SK-N-SH (cell line): Measurements from ENCODE around the gene CASZ1. TPM values are rescaled to one million over a fixed set of nuclear protein-coding genes. Genes with fewer than 3 reads are reported as not detected.

Experiments used
- CTCF ChIA-PET: fragments of 300-600, 350-600 bp; formaldehyde crosslinking; extraction: SDS; loops from one replicate; lab custom pipeline; 2021; lab: Yijun Ruan, JAX
- POLR2A ChIA-PET: fragments of 350-600 bp; sonication (Branson Sonifier 250); formaldehyde crosslinking; extraction: SDS; loops from one replicate; lab custom pipeline; 2020; ENCODE audit warnings: antibody characterized with exemption, inconsistent platforms; lab: Yijun Ruan, JAX
- DNase-seq: peaks from one replicate; pipeline ENCODE4 v3.0.0; 2012
- H2AFZ ChIP-seq: fragments of 200-600 bp; sonication (generic); 2 replicates; pipeline ENCODE4 v1.8.1; 2016; ENCODE audit warnings: antibody characterized with exemption, mild to moderate bottlenecking, low read depth
- H3F3A ChIP-seq: fragments of 200-600 bp; sonication (generic); replicated peaks from 2 replicates; pipeline ENCODE3; 2016; ENCODE audit warnings: antibody characterized with exemption, mild to moderate bottlenecking; ENCODE audit not compliant: insufficient read depth
- H3K27ac ChIP-seq, 2 experiments: fragments of 200-500 bp in 1 of 2; fragments of 200-600 bp in 1 of 2; sonication (Bioruptor generic) in 1 of 2; sonication (generic), shearing (Covaris generic) in 1 of 2; 2 replicates each; pipeline versions ENCODE4 v1.5.1 to v1.6.1; 2014 to 2016; ENCODE audit warnings: low read depth in 2 of 2, inconsistent platforms in 1 of 2, low read length in 1 of 2, mild to moderate bottlenecking in 1 of 2, mixed read lengths in 1 of 2
- H3K27me3 ChIP-seq: fragments of 200-600 bp; sonication (generic), shearing (Covaris generic); 2 replicates; pipeline ENCODE4 v1.6.1; 2016; ENCODE audit warnings: mixed run types; ENCODE audit not compliant: insufficient read depth
- H3K36me3 ChIP-seq, 2 experiments: fragments of 200-500 bp in 1 of 2; fragments of 200-600 bp in 1 of 2; sonication (Bioruptor generic) in 1 of 2; sonication (generic) in 1 of 2; replicated peaks in 1 of 2; 2 replicates each; pipeline versions ENCODE3 to v1.5.1; 2014 to 2016; ENCODE audit warnings: low read length in 1 of 2, mild to moderate bottlenecking in 1 of 2; ENCODE audit not compliant: insufficient read depth in 2 of 2, control insufficient read depth in 1 of 2
- H3K4me1 ChIP-seq, 2 experiments: fragments of 200-500 bp in 1 of 2; fragments of 200-600 bp in 1 of 2; sonication (Bioruptor generic) in 1 of 2; sonication (generic), shearing (Covaris generic) in 1 of 2; 2 replicates each; pipeline versions ENCODE4 v1.5.1 to v1.6.1; 2014 to 2016; ENCODE audit warnings: low read depth in 1 of 2, low read length in 1 of 2, mixed run types in 1 of 2; ENCODE audit not compliant: insufficient read depth in 2 of 2, control insufficient read depth in 1 of 2
- H3K4me2 ChIP-seq: fragments of 200-600 bp; sonication (generic), shearing (Covaris generic); 2 replicates; pipeline ENCODE4 v1.6.1; 2017; ENCODE audit warnings: mixed run types
- H3K4me3 ChIP-seq, 2 experiments: fragments of 200-500 bp in 1 of 2; fragments of 200-600 bp in 1 of 2; sonication (Bioruptor generic) in 1 of 2; sonication (generic), shearing (Covaris generic) in 1 of 2; 2 replicates each; pipeline versions ENCODE4 v1.5.1 to v1.8.1; 2014 to 2016; ENCODE audit warnings: low read depth in 2 of 2, inconsistent platforms in 1 of 2, low read length in 1 of 2, mild to moderate bottlenecking in 1 of 2, mixed read lengths in 1 of 2, moderate library complexity in 1 of 2
- H3K79me2 ChIP-seq: fragments of 200-600 bp; sonication (generic); 2 replicates; pipeline ENCODE4 v1.8.1; 2017; ENCODE audit warnings: mild to moderate bottlenecking; ENCODE audit not compliant: insufficient read depth
- H3K9ac ChIP-seq: fragments of 200-600 bp; sonication (generic); 2 replicates; pipeline ENCODE4 v1.6.1; 2017; ENCODE audit warnings: mixed run types
- H3K9me2 ChIP-seq: fragments of 200-600 bp; sonication (generic); 2 replicates; pipeline ENCODE4 v1.6.1; 2017; ENCODE audit warnings: mixed run types
- H3K9me3 ChIP-seq: fragments of 200-600 bp; sonication (generic); 2 replicates; pipeline ENCODE4 v1.6.1; 2017; ENCODE audit warnings: mixed run types, mild to moderate bottlenecking, moderate library complexity
- H4K20me1 ChIP-seq: fragments of 200-600 bp; sonication (generic); 2 replicates; pipeline ENCODE4 v1.6.1; 2017; ENCODE audit warnings: mild to moderate bottlenecking, mixed run types; ENCODE audit not compliant: insufficient read depth
- CTCF ChIP-seq: fragments of 200-600 bp; sonication (generic); IDR thresholded peaks from 2 replicates; pipeline ENCODE4 v1.6.1; 2017; ENCODE audit warnings: antibody characterized with exemption, mild to moderate bottlenecking, moderate library complexity
- FOXM1 ChIP-seq: IDR thresholded peaks from 2 replicates; pipeline ENCODE4 v1.4.0; 2012; ENCODE audit warnings: low read depth, mild to moderate bottlenecking
- JUND ChIP-seq: IDR thresholded peaks from 2 replicates; pipeline ENCODE4 v1.4.0; 2012
- NRF1 ChIP-seq: IDR thresholded peaks from 2 replicates; pipeline ENCODE4 v1.6.1; 2012; ENCODE audit warnings: low read depth, mild to moderate bottlenecking, low read length
- RXRA ChIP-seq: IDR thresholded peaks from 2 replicates; pipeline ENCODE4 v1.4.0; 2012; ENCODE audit warnings: low read depth, mild to moderate bottlenecking, borderline replicate concordance
- SIN3A ChIP-seq: IDR thresholded peaks from 2 replicates; pipeline ENCODE4 v1.6.1; 2012; ENCODE audit warnings: low read depth, mild to moderate bottlenecking, low read length, moderate library complexity, borderline replicate concordance
- USF2 ChIP-seq: fragments of 150-350 bp; IDR thresholded peaks from 2 replicates; pipeline ENCODE4 v1.6.1; 2017; ENCODE audit warnings: antibody characterized with exemption, low read length, low read depth, borderline replicate concordance
- WGBS: methylation state at CpG from one replicate; pipeline ENCODE4 v1.1.6; 2017; ENCODE audit warnings: low lambda C conversion rate; 5-methylcytosine and 5-hydroxymethylcytosine counted together
- polyA plus RNA-seq, 3 experiments: library from polyadenylated mRNA; depleted of rRNA; stranded (reverse); fragments of >200 nt; gene quantifications; 2 replicates each; pipeline ENCODE4 v1.2.3, GENCODE V29; 2012
- TF ChIP-seq, protein P1 (sequence below): IDR thresholded peaks from 2 replicates; pipeline ENCODE4 v1.4.0; 2012; ENCODE audit warnings: low read depth

Gene CASZ1
- polyA plus RNA-seq, 1 of the 3 experiments (the other 2 are of a cell fraction), result 0.51 TPM

GRCh38 chr1:10813799-10814198 lies 17.4 kb upstream of the CASZ1 start:
- no peaks in the 10 kb centered on the region for H4K20me1 ChIP-seq
- CTCF ChIA-PET, result no interaction called here
- DNase-seq, result no peak
- TF ChIP-seq USF2, result no peak
- no peak for TF ChIP-seq NRF1
- no peak for TF ChIP-seq CTCF
- TF ChIP-seq, protein P1, sequence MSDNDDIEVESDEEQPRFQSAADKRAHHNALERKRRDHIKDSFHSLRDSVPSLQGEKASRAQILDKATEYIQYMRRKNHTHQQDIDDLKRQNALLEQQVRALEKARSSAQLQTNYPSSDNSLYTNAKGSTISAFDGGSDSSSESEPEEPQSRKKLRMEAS, result no peak
- POLR2A ChIA-PET, result no interaction called here
- no peaks in the 10 kb centered on the region for H3K9me3 ChIP-seq
- no peak overlapping the region for H3K27ac ChIP-seq
- no peak overlapping the region for H3K4me2 ChIP-seq
- no peaks in the 10 kb centered on the region for H3K9me2 ChIP-seq
- no peak overlapping the region for H3K9ac ChIP-seq
- no peaks in the 10 kb centered on the region for H3K36me3 ChIP-seq
- WGBS, result 73% methylated on average over 10 of the region's 14 CpGs
- H3F3A ChIP-seq, result no peaks in the 10 kb centered on the region
- H2AFZ ChIP-seq, result no peak overlapping the region
- no peaks in the 10 kb centered on the region for H3K79me2 ChIP-seq
- no peak overlapping the region for H3K4me3 ChIP-seq
- peaks cover 0 to 3% of the 10 kb centered on the region in 2 experiments; a peak in 1 of 4 replicates for H3K4me1 ChIP-seq
- H3K27me3 ChIP-seq, result peaks cover 27% of the 10 kb centered on the region

DNA sequence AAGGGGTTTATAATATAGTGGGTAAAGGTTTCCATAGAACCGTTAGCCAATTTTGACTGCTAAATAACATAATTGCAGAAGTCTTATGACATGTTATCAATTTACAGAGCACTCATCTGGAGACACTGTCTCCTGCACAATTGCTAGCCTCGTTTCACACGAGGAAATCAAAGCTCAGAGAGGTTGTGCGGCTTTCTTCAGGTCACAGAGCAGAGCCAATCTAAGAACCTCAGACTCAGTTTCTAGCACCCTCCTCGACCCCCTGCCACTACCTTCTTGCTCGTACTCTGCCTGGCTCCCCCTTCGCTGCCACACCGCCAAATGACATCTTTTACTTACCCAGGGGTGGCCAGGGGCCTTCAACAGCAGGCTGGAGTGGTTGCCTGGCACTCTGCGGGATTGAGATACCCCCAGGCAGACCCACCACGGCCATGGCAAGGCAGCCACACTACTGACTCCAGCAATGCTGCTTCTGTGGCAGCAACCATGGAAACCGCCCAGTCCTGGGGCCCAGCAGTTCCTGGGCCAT lies 16.0 kb upstream of the CASZ1 start:
- ChIA-PET CTCF (no interaction called here), POLR2A (no interaction called here)
- H2AFZ ChIP-seq, result no peak overlapping the region
- no peak overlapping the region for H3K9ac ChIP-seq
- H3K36me3 ChIP-seq, result no peaks in the 10 kb centered on the region
- no peak overlapping the region for H3K4me3 ChIP-seq
- no peak overlapping the region for H3K4me2 ChIP-seq
- H3F3A ChIP-seq, result no peaks in the 10 kb centered on the region
- H3K27ac ChIP-seq, result no peak overlapping the region
- H3K79me2 ChIP-seq, result no peaks in the 10 kb centered on the region
- WGBS, result 71% methylated on average over 10 of the region's 11 CpGs
- peaks cover 41% of the 10 kb centered on the region for H3K27me3 ChIP-seq
- peaks cover 0 to 4% of the 10 kb centered on the region in 2 experiments; a peak in 1 of 4 replicates for H3K4me1 ChIP-seq
- H4K20me1 ChIP-seq, result no peaks in the 10 kb centered on the region
- no peaks in the 10 kb centered on the region for H3K9me2 ChIP-seq
- TF ChIP-seq RXRA (no peak), JUND (no peak), SIN3A (no peak), FOXM1 (no peak), CTCF (no peak)
- DNase-seq, result no peak
- H3K9me3 ChIP-seq, result no peaks in the 10 kb centered on the region
